GM12801 (cell line): ENCODE results near the gene RCOR3.

Source experiments
- TF ChIP-seq, protein P1 (sequence below): IDR thresholded peaks from one replicate; pipeline ENCODE4 v1.5.1; 2011; ENCODE audit warnings: control low read depth; ENCODE audit not compliant: insufficient read length; ENCODE audit errors: extremely low read depth

The RCOR3 gene

DNA sequence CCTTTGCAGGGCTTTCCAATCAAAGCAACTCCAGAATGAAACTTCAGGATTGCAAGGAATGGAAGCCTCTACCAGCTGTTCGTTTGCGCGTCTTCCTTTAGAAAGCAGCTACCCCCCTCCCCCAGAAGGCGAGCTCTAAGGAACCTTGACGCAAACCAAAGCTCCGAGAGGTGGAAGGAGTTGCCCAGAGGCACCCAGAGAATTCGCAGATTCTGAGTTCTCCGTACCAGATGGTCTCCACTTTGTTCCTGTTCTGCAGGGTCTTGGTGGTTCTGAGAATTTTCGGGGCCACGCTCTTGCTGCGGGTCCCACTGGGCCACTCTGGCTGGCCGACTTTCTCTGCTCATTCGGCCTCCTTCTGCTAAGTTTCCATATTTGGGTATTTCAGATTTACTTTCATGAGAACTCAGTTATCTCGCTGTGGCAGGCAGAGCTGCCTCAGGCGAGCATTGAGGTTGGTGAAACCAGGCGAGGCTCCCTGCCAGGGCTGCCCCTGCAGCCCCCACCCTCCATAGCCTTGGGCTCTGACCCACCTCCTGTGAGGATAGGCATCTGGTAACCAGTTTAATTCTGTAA is 68.3 kb downstream of the RCOR3 start:
- TF ChIP-seq, protein P1, sequence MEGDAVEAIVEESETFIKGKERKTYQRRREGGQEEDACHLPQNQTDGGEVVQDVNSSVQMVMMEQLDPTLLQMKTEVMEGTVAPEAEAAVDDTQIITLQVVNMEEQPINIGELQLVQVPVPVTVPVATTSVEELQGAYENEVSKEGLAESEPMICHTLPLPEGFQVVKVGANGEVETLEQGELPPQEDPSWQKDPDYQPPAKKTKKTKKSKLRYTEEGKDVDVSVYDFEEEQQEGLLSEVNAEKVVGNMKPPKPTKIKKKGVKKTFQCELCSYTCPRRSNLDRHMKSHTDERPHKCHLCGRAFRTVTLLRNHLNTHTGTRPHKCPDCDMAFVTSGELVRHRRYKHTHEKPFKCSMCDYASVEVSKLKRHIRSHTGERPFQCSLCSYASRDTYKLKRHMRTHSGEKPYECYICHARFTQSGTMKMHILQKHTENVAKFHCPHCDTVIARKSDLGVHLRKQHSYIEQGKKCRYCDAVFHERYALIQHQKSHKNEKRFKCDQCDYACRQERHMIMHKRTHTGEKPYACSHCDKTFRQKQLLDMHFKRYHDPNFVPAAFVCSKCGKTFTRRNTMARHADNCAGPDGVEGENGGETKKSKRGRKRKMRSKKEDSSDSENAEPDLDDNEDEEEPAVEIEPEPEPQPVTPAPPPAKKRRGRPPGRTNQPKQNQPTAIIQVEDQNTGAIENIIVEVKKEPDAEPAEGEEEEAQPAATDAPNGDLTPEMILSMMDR = no peak

DNA sequence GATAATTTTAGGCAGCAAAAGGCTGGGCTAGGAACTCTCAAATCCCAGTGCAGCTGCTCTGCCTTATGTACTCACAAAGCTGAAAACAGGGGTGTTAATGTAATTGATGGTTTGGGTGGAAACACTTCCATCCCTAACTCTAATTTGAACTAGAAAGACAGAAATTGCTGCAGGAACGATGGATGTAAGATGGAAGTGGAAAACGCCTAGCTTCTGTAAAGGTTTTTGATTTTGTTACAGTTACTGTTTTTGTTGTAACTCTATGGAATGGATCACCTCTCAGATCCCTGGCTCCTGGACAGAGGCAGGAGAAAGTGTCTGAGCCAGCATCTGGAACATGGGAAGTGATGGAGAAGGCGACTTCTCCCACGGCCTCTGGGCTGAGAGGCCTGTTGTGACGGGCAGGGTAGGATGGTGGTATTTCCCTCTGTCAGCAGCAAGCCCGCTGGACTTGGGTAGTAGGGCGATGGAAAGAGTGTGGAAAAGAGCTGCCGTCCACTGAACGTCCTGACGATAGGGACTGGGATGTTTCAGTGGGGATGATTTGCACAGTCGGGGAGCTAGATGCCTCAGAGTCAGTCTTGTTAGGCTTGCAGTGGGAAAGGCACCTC is 69.0 kb downstream of the RCOR3 start:
- TF ChIP-seq, protein P1 = no peak

DNA sequence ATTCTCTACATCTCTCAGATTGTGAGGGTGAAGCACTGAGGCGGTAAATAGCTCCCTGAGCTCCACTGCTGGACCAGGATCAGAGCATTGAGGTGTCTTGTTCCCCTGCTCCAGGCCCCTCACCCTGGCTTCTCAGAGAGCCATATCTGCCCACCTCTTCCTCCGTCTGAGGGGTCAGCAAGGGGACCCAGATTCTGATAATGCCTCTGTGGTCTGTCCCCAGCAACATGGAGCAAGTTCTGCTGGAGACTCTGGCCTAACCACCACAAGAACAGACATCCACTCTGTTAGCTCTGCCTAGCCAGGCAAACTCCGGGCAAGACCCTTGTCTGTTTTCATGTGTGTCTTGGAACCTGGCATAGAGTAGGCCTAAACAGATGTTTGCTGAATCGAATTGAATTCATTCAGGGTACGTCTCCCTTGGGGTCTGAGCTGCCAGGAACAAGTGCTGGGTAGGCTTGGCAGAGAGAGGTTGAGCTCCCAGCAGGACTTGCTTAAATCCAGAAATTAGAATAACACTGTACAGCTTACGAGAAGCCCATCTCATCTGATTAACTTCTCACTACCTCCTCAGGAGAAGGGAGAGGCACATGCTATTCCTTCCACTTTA is 69.8 kb downstream of the RCOR3 start:
- TF ChIP-seq, protein P1 = no peak

DNA sequence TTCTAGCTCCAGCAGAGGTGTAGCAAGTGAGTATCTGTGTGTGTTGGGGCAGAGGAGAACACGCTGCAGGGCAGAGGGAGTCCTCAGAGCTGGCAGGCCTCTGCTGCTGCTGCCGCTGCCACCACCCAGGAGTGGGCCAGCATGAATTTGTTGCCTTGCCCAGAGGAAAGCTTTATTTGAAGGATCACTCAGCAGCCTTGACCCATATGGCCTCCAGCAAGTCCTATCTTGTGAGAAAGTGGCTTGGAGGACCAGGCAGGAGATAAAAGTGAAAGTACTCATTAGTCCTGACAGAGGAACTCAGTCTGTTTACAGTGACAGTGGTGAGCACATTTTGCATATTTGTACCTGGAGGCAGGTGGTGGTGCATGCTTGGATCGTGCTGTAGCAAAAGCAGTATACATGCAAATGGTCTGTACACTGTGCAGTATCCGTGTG is 70.6 kb downstream of the RCOR3 start:
- TF ChIP-seq, protein P1 = no peak

DNA sequence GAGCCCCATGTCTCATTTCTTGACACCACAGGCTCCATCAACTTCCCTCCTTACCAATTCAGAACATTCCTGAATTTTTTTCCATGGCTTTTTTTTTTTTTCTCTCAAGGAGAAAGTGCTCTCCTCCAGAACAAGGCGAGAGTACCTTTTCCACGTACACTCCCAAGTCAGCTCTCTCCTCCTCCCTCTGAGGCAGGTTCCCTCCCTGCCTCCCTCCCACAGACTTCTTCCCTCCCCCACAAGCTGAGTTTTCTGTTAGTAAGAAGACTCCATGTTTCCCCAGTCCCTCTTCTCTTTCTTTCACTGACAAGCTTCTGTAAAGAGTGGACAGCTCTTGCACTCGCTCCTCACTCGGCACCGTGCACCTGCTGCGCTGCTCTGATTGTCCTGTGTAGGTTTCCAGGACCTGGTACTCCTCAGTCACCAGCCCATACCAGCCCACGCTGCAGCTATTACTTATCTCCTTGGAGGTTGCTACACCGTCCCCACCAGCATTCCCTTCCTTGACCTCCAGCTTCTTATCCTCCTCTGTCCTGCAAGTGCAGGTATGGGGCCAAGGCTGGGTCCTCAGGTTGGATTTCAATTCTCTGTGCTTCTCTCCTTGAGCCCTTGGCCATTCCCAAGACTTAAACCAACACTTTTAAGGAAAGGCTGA is 71.2 kb downstream of the RCOR3 start:
- TF ChIP-seq, protein P1 = no peak

DNA sequence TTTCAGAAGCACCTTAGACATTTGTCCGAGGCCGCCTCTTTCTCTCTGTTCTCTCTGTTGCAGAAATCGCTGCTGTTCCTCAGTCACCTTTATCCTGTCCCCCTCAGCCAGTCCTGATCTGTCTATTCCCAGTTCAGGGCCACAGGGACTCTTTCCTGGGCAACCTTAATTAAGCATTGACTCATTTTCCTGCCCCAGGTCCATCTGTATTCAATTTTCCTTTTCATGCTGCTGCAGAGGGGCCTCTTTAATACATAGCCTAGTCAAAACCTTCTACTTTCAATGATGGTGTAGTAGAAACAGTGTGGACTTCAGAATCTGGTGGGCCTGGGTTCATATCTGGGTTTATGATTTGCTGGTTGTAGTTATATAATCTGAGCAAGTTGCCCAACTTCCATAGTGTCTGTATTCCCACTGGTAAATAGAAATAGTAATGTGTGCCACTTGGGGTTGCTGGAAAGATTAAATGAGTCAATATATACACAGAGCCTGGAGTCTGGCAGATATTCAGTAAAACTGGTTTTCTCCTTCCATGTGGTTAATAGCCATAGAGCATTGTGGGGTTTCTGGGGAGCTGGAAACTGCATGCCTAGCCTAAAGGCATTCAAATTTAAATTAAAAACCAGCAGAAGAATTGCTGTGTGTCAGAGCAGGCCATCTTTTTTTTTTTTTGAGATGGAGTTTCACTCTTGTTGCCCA is 72.0 kb downstream of the RCOR3 start:
- TF ChIP-seq, protein P1 = no peak
